HG03342 (cell line): ENCODE measurements around the gene GALNT15.

Source experiments
- ATAC-seq: cut with Tn5 transposase; IDR thresholded peaks from one replicate; pipeline ENCODE4 v1.9.1; 2021; ENCODE audit warnings: mild to moderate bottlenecking, moderate library complexity; ENCODE audit not compliant: unreplicated experiment

GALNT15 gene

DNA sequence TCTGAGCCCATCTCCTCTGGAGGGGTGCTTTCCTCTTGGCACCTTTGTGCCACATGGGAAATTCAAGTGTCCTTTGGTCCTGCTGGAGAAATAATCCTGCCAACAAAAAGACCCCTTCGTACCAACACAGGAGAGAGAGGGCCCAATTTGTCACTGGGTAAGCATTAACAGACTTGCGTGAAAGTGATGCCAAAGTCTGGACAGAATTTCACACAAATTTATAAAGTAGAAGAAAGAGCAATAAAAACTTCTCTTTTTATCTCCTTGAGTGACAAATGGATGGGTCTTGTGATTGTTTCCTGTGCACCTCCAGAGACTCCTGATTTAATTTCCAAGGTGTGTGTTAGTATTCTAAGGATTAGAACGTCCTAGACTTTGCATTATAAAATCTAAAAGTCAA lies 75.4 kb downstream of the GALNT15 start:
- no peak for ATAC-seq

DNA sequence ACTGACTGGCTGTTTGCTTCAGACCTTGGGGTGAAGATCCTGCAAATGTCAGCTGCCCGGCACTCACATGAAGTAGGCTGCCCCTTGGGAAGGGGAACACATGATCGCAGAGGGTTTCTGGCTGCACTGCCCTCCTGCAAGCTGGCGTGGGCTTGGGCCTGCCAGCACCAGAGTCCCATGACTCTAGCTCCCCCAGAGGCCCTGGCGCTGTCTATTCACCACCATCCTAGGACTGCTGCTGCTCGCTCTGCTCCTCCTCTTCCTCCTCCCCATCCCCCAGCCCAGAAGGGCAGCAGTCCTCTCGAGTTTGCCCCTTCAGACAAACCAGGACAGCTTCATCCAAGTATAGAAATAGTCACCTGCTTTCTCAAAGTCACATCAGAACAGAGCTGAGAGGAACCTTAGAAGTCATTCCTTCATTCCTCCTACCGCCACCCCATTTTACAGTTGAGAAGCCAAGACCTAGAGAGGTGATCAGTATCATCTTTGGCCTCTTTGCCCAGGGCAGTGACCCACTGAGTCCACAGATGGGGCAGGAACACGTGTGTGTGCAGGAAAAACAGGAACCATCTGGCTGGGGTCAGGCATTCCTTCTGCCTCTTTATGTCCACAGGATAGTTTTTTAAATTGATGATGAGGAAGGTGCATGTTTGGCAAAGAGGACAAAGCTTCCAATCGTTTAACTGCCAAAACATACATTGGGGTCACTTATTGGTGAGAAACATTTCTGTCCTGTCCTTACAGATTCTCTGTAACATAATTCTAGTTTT lies 77.0 kb downstream of the GALNT15 start:
- no peak for ATAC-seq

DNA sequence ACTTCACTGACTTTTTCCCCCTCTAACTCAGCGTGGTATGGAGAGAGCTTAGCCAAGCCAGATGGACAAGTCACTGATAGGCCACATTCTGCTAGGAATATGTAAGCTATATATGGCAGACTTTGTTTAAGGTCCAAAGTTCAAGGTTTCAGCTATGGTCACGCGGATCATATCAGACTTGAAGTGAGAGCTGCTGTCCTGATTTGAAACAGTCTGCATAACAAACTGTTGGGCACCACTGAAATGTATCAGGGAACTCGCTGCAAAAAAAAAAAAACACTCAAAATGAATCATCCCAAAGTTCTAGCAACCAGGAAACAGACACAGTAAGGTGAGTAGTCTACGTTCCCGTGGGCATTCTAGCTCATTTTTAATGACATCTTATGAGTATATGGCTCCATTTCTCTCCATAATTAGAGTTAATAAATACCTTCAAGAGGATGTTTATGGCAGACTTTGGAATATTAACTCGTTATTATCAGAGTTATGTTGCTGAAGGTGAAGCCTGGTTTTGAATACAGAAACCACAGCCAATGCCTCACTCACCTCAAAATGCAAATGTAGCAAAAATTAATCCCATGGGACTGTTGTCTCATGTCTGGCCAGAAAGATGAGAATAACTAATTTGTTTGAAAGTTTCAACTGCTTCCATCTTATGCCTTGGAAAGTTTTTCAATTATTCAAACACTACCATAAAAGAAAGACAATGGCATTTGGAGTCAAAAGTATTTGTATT lies 77.9 kb downstream of the GALNT15 start:
- peak; percentile 45 for ATAC-seq

DNA sequence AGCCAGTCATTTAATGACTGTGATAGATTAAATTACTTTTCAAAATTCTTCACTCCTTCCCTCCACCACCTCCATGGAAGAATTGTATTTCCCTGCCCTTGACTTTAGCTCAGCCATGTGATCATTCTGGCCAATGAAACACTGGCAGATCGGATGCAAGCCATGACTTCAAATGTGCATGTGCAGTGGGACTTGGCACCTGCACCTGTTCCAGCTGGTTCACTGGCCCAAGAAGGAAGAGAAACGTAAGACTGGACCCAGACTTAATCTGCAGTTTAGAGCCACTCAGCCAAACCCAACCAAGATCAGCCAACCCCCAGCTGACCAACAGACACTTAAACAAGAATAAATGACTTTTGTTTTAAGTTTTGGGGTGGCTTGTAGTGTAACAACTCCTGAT lies 78.5 kb downstream of the GALNT15 start:
- peak; percentile 27 for ATAC-seq

DNA sequence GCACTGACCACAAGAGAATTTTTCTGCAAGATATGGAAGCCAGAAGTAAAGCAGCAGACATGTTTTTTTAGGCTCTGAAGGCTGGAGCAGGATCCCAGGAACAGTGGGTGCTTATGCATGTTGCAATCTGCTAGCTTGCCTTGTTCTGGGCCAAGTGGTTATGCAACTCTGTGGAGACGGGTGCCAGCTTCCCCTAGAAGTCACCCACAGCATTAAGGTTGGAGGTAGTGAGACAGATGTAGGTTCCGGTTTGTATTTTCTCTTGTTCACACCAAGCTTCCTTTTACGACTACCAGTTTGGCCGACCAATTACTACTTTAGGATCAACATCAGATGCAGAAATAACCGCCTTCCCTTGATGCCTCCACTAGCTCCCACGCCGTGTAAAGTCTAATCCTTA lies 79.1 kb downstream of the GALNT15 start:
- ATAC-seq, result no peak

DNA sequence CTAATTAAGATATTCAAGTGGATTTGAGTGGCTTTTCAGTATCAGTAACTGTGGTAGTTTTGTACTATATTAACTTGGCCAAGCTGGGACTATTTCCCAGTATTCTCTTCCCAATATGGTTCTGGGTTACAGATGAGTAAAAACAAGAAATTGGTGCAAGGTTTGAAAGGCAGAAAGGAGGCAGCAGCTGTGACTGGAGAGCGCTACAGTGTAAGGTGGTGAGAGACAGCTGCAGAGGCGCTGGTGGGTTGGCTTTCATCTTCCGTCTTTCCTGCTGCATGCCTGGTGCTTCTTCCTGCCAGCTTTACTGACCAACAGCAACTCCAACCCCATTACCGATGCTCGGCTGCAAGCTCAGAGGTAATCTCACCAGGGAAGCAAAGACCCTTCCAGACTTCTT lies 80.4 kb downstream of the GALNT15 start:
- no peak for ATAC-seq

DNA sequence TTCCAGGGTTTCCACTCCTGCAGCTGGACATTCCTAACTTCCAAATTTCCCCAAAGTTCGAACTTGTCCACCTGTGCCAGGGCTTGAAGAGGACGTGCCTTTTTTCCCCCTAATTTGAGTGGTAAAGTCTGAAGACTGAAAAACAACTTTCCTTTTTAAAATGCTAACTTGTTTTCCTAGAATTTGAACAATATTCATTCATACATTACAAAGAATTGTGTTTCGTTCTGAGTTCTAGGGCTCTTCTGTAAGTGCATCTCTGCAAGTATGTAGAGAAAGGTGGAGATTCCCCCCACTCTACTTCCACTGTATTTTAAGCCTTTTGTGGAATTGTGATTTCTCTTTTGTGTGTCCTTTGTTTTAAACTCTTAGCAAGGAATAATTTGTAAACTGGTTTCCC lies 80.8 kb downstream of the GALNT15 start:
- no peak for ATAC-seq

DNA sequence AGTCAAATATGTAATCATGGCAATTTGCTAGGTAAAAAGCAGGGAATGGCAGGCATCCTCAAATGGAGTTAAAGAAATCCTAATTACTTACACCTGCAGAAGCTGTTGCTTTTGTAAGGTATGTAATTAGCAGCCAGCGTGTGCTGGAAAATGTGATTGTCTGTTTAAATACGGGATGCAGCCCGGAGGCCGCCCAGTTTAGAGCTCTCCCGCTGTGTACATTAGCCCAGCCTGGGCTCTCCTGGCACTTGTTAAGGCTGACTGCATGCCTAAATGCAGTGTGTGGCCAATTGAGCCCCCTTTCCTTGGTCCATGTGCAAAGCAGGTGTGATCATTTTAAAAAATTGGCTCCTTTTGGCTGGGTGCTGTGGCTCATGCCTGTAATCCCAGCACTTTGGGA lies 81.2 kb downstream of the GALNT15 start:
- ATAC-seq, result no peak

DNA sequence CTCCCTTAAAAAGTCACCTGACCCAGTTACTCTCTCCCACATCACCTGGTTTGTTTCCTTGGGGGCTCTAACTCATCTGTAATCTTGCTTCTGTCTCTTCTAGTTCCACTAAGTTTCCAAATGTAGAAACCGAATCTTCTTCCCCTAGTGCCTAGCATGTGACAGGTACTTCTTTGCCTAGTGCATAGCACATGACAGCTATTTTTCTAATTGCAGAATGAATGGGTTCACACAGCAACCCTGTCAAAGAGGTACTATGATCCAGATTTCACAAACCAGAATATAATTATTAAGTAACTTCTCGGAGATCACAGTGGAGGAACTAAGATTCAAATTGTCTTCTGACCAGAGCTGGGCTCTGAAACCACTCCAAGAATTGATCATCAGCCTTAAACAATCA lies 82.8 kb downstream of the GALNT15 start:
- no peak for ATAC-seq

DNA sequence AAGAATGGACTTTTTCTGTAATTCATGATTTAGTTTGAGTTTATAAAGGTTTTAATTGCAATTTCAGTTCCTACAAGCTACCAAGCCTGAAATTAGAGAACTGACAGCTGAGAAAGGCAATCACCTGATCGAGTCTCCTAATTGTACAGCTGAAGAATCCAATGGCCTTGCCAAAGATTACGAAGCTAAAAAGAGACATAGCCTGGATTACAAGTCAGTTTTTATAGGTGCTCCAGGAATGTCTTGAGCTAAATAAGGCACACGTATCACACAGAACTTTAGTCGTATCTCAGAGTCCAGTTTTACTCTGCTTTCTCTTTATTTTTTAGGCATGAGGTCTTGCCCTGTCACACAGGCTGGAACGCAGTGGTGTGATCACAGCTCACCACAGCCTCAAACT lies 83.7 kb downstream of the GALNT15 start:
- ATAC-seq, result no peak

DNA sequence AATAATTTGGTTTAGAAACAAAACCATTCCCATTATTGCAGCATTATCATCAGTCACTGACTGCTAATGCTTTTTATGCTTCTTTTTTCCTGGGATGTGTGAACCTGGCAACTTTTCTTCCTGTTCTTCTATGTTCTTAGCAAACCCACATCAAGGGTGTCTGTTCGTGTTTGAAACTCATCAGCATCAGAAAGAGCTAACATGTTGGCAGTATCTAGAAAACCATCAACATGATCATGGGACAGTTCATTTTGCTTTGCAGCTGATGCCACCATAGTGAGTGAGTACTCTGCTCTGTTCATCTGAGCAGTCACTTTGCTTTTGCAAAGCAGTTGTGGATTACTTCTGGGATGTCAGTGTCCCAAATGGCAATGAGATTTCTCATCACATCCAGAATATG lies 84.4 kb downstream of the GALNT15 start:
- no peak for ATAC-seq

DNA sequence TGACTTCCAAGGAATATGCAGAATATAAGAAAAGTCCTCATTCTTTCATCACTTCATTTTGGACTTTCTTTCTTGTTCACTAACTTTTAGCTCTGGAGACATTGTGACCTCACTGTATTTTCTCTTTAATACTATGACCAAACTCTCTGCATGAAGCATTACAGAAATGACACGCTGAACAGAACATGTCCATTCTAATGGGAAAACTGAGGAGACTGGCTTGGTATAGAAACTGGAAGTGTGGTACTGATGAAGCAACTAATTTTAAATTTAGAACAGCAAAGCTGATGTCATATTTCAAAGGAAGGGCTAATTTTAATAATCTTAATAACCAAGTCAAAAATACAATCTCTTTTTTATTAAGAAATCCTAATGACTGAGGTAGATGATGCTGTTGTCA lies 85.6 kb downstream of the GALNT15 start:
- no peak for ATAC-seq

DNA sequence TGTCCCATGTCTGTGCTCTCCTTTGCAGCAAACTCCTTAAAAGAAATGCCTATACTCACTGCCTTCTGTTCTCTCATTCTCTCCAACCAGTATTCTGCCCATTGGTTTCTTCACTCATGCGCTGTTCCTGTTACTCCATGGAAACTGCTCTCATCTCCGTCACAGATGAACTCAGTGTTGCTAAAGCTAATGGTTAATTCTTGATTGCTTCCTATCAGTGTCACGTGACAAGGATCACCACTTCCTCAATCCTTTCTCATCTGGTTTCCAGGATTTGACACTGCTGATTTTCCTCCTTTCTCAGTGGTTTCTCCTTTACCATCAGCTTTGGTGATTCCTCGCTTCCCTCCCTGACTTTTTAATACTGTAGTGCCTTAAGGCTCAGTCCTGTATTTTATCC lies 87.7 kb downstream of the GALNT15 start:
- ATAC-seq, result no peak

DNA sequence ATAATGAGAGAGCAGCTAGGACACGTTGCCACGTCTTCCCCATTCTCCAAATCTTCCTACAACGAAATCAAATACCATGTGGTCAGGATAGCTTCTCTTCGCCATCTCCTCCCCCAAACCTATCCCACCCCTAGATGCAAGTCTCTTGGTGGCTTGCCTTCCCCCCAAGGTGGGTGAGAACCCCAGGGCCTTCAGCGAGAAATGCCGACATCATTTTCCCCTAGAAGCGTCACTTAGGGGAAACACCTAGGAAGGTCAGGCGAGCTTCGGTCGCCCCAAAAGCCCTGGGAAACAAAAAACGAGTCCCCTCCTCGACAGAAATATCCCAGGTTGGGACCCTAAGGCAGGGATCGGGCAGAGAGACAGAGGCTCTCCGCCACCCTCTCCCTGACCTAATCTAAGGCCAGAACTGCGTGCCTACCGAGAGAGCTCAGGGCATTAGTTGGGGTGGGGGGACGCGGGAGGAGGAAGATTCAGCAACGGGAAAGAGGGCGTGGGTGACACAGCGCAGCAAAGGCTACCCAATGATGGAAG lies 89.8 kb downstream of the GALNT15 start:
- no peak for ATAC-seq

DNA sequence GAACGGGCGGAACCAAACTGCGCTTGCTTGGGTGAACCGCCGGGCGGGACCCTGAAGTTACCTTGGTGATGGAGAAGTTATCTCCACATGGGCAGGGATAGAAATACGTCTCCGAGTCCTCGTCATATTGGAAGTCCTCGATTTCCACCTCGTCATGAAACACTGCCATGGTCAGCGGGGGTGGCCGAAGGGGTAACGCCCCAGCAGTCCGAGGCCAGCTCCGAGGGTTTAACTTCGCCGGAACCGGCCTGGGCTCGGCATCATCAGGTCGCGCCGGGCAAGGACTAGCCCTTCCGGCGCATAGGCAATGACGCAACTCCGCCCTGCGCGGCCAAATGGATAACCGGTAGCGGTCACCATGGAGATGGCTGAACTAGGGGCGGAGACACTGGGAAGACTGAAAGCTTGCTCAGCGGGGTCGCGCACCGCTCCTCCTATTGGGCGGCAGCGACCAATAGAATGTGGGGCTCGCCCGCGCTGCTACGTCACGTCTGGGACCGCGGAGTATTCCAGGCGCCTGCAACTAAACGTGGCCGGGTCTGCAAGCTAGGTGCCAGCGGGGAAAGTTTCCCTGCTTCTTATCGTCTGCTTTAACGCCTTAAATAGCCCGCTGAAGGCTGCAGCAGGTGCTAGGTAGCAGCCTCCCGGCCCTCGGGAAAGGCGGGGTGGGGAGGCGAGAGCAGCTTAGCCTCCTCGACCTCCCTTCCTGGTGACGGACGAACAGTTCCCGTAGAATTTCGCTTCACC lies 90.4 kb downstream of the GALNT15 start, which contains the start of the genes DPH3 and OXNAD1:
Gene DPH3 (minus strand): TSS at position 236 of the 747 bp plus-strand sequence. CDS start 67 bp downstream, at position 169.
Gene OXNAD1 (plus strand): TSS at position 505 of the 747 bp plus-strand sequence. CDS start 5,741 bp downstream, outside the sequence.
- peak; percentile 99 for ATAC-seq

DNA sequence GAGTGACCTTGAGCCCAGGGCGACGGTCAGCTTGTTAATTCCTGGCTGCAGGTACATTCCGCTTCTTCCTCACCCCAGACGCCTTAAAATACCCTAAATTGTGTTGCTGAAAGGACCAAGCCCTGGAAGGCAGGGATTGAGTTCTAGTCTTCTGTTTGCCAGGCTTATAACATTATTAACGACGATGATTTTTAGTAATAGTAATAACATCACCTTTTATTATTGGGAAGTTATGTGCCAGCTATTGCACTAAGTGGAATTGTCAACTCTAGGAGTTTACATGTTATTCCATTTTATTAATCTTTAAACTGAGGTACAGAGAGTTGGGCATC lies 90.9 kb downstream of the GALNT15 start:
- no peak for ATAC-seq

DNA sequence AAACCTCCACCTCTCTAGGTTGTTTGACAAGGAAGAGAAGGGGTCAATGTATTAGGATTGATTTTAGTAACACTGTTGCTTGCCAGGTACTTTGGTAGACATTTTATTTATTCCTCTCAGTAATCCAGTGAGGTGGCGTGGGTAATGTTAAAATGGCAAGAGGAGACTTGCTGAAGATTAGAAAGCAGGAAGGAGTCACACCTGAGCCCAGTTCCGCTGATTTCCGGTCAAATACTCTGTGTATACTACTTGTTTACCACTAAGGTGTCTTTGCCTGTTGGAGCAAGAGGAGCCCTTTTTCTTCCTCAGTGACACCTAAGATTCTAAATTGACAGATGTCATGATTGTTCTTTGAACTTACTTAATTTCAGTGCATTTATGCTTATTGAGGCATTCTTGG lies 92.2 kb downstream of the GALNT15 start:
- ATAC-seq, result no peak

DNA sequence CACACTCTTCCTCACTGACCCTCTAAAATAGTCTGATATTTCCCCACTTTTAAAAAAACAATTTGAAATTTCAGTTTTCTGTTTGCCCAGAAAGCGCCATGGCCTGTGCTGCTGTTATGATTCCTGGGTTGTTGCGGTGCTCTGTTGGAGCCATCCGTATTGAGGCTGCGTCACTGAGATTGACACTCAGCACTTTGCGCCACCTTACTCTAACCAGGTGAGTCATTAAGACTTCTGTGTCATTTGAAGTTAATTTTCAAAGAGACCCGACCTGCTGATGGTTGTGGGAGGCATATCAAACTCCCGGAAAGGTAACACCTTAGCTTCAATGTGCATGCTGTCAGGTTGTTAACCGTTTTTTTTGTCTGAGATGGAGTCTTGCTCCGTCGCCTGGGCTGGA lies 96.4 kb downstream of the GALNT15 start:
- ATAC-seq, result no peak

DNA sequence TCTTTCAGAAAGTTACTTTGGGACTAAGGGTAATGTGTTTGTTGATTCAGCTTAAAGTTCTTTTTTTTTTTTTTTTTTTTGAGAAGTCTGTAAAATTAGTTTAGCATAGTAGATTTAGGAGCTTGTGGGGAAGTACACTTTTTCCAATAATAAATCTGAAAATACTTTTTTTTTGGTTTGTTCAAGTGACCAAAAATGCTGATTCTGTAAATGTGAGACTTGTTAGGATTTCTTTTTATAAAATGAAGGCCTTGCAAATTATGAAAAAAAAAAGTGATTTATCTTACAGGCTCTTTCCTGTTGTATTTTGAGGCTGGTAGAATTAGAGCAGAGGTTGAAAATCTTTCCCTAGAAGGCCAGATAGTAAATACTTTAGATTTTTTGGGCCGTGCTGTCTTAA lies 98.1 kb downstream of the GALNT15 start:
- ATAC-seq, result no peak

DNA sequence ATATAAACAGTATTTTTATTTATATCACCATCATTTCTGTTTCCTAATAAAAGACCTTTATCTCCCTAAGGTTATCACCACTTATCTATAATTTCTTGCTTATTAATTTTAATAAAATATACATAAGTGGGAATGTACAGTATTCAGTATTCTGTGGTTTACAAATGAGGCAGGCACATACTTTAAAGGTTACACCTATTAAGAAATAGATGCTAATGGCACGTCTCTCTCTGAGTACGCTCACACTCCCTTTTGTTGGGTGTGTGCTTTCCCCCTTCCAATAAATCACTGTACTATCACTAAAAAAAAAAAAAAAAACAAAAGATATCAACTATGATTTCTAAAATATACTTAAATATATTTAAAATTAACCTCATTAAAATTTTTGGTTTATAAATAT lies 99.4 kb downstream of the GALNT15 start:
- ATAC-seq, result no peak

DNA sequence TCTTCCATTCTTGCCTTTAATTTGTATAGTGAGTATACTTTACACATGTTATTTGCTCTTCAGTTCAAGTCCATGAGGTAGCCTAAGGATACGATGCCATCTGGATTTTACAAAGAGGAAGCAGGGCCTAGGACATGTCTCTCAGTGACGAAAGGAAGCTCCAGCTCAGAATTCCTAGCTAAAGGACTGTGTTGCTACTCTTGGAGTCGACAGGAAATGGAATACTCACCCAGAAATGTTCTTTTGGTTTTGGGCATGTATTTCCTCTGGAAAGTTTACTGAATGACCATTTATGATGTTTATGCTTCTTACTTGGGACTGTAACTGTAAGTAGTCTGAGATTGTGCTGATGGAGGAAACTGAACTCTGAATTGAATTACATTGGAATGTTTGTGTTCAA lies 103.0 kb downstream of the GALNT15 start:
- ATAC-seq, result no peak
